GM12892 (cell line): Measurements from ENCODE around the gene HINT2.

Experiments used
- POLR2A ChIP-seq: IDR thresholded peaks from 2 replicates; pipeline ENCODE4 v1.6.1; 2011; ENCODE audit warnings: low read depth, low read length, control low read depth
- POLR2AphosphoS5 ChIP-seq: IDR thresholded peaks from 2 replicates; pipeline ENCODE4 v1.6.1; 2011; ENCODE audit warnings: low read depth, low read length, control low read depth
- TAF1 ChIP-seq: IDR thresholded peaks from 2 replicates; pipeline ENCODE4 v1.6.1; 2011; ENCODE audit warnings: low read depth, mild to moderate bottlenecking, control low read depth, low read length, borderline replicate concordance

GRCh38 chr9:35789541-35789940, 25.3 kb downstream of the HINT2 start:
- TF ChIP-seq POLR2A (no peak), TAF1 (no peak), POLR2AphosphoS5 (no peak)
